Measurements from ENCODE around the gene C2orf74.
"Not testable (repeated sequence)": the region's sequence is repeated elsewhere in the genome, so short reads cannot be mapped to it uniquely, and the experiment has no call there.

The C2orf74 gene

GRCh38 chr2:61134141-61134540, 27.8 kb upstream of the C2orf74 start:
- TF ChIP-seq CTCF (IDR thresholded peaks at IDR 0.05; ENCODE audit: low read depth, low read length, missing control alignments): no peak
- no peak for DNase-seq (ENCODE audit: extremely low read depth, low read depth)
- H3K4me3 ChIP-seq (replicated peaks; ENCODE audit: low read depth, low read length): no peak overlapping the region

- TF ChIP-seq CTCF (IDR thresholded peaks at IDR 0.05; ENCODE audit: low read depth, low read length, missing control alignments): peak; percentile 40
- H3K4me3 ChIP-seq (replicated peaks; ENCODE audit: low read depth, low read length): no peak overlapping the region
- DNase-seq (ENCODE audit: extremely low read depth, low read depth): peak; percentile 25
Measured at GRCh38 chr2:61135510-61135909, 26.5 kb upstream of the C2orf74 start.

- H3K4me3 ChIP-seq (replicated peaks; ENCODE audit: low read depth, low read length): no peak overlapping the region
- TF ChIP-seq CTCF (IDR thresholded peaks at IDR 0.05; ENCODE audit: low read depth, low read length, missing control alignments): no peak
- DNase-seq (ENCODE audit: extremely low read depth, low read depth): no peak
Measured at GRCh38 chr2:61138859-61139258, 23.1 kb upstream of the C2orf74 start.

GRCh38 chr2:61141151-61141550, 20.8 kb upstream of the C2orf74 start:
- no peak for DNase-seq (ENCODE audit: extremely low read depth, low read depth)

GRCh38 chr2:61144697-61145268, 17.2 kb upstream of the C2orf74 start:
- peak; percentile 98 for DNase-seq (ENCODE audit: extremely low read depth, low read depth)
- TF ChIP-seq CTCF (IDR thresholded peaks at IDR 0.05; ENCODE audit: low read depth, low read length, missing control alignments): no peak
- H3K4me3 ChIP-seq (replicated peaks; ENCODE audit: low read depth, low read length): peak overlapping the region; percentile 63

More at GRCh38 chr2:61141151-61141550, 20.8 kb upstream of the C2orf74 start:
- no peak for TF ChIP-seq CTCF (IDR thresholded peaks at IDR 0.05; ENCODE audit: low read depth, low read length, missing control alignments)
- H3K4me3 ChIP-seq (replicated peaks; ENCODE audit: low read depth, low read length): no peak overlapping the region

GRCh38 chr2:61145990-61146389, 16.0 kb upstream of the C2orf74 start:
- peak overlapping the region; percentile 63 for H3K4me3 ChIP-seq (replicated peaks; ENCODE audit: low read depth, low read length)
- TF ChIP-seq CTCF (IDR thresholded peaks at IDR 0.05; ENCODE audit: low read depth, low read length, missing control alignments): no peak
- no peak for DNase-seq (ENCODE audit: extremely low read depth, low read depth)

- not testable (repeated sequence) for H3K4me3 ChIP-seq (replicated peaks; ENCODE audit: low read depth, low read length); DNase-seq (ENCODE audit: extremely low read depth, low read depth)
Measured at GRCh38 chr2:61148091-61148490, 13.9 kb upstream of the C2orf74 start.
